Measurements from ENCODE around the gene FGG.

Gene FGG

GRCh38 chr4:154586296-154587033, 26.0 kb downstream of the FGG start:
- DNase-seq = no peak
- Histone ChIP-seq H2AFZ (ENCODE audit: low read length) (no peak overlapping the region), H3K27me3 (replicated peaks; ENCODE audit: insufficient read depth, low read length) (no peaks in the 10 kb centered on the region), H3K9me3 (replicated peaks; ENCODE audit: insufficient read depth, low read length) (no peaks in the 10 kb centered on the region), H3K9me2 (replicated peaks; ENCODE audit: insufficient read depth, low read length) (no peaks in the 10 kb centered on the region), H3K4me3 (ENCODE audit: low read length) (no peak overlapping the region), H3K79me2 (ENCODE audit: low read length) (no peaks in the 10 kb centered on the region), H3F3A (ENCODE audit: insufficient read depth, low read length) (no peaks in the 10 kb centered on the region), H3K4me2 (ENCODE audit: low read depth, low read length) (no peak overlapping the region), H3K27ac (ENCODE audit: low read length) (no peak overlapping the region), H3K4me1 (ENCODE audit: low read length) (no peaks in the 10 kb centered on the region), H3K36me3 (replicated peaks; ENCODE audit: insufficient read depth, low read length) (no peaks in the 10 kb centered on the region), H4K20me1 (ENCODE audit: insufficient read depth, low read length) (no peaks in the 10 kb centered on the region), H3K9ac (ENCODE audit: low read length) (no peak overlapping the region)
- TF ChIP-seq EZH2 (optimal IDR thresholded peaks at IDR 0.05; ENCODE audit: low read depth, low read length) = no peak
- no peak for TF ChIP-seq CTCF (IDR thresholded peaks at IDR 0.05; ENCODE audit: low read length)
- TF ChIP-seq EZH2phosphoT487 (IDR thresholded peaks at IDR 0.05; ENCODE audit: low read length) = no peak

- no peak overlapping the region for H3K9ac ChIP-seq (ENCODE audit: low read length)
- no peaks in the 10 kb centered on the region for H3K9me2 ChIP-seq (replicated peaks; ENCODE audit: insufficient read depth, low read length)
- no peaks in the 10 kb centered on the region for H3K79me2 ChIP-seq (ENCODE audit: low read length)
- no peak overlapping the region for H3K4me2 ChIP-seq (ENCODE audit: low read depth, low read length)
- H4K20me1 ChIP-seq (ENCODE audit: insufficient read depth, low read length) = no peaks in the 10 kb centered on the region
- no peak for TF ChIP-seq CTCF (IDR thresholded peaks at IDR 0.05; ENCODE audit: low read length)
- H3K9me3 ChIP-seq (replicated peaks; ENCODE audit: insufficient read depth, low read length) = no peaks in the 10 kb centered on the region
- H2AFZ ChIP-seq (ENCODE audit: low read length) = no peak overlapping the region
- no peak overlapping the region for H3K27ac ChIP-seq (ENCODE audit: low read length)
- H3K4me1 ChIP-seq (ENCODE audit: low read length) = no peaks in the 10 kb centered on the region
- H3K27me3 ChIP-seq (replicated peaks; ENCODE audit: insufficient read depth, low read length) = no peaks in the 10 kb centered on the region
- no peaks in the 10 kb centered on the region for H3K36me3 ChIP-seq (replicated peaks; ENCODE audit: insufficient read depth, low read length)
- no peak for DNase-seq
- no peaks in the 10 kb centered on the region for H3F3A ChIP-seq (ENCODE audit: insufficient read depth, low read length)
- H3K4me3 ChIP-seq (ENCODE audit: low read length) = no peak overlapping the region
Observed at GRCh38 chr4:154585369-154586018, 27.0 kb downstream of the FGG start.

GRCh38 chr4:154584259-154584658, 28.2 kb downstream of the FGG start:
- H3K9me3 ChIP-seq (replicated peaks; ENCODE audit: insufficient read depth, low read length) = no peaks in the 10 kb centered on the region
- no peaks in the 10 kb centered on the region for H4K20me1 ChIP-seq (ENCODE audit: insufficient read depth, low read length)
- no peak overlapping the region for H2AFZ ChIP-seq (ENCODE audit: low read length)
- no peak for DNase-seq
- no peaks in the 10 kb centered on the region for H3F3A ChIP-seq (ENCODE audit: insufficient read depth, low read length)
- H3K4me1 ChIP-seq (ENCODE audit: low read length) = no peaks in the 10 kb centered on the region
- no peak overlapping the region for H3K27ac ChIP-seq (ENCODE audit: low read length)
- H3K9me2 ChIP-seq (replicated peaks; ENCODE audit: insufficient read depth, low read length) = no peaks in the 10 kb centered on the region
- H3K9ac ChIP-seq (ENCODE audit: low read length) = no peak overlapping the region
- TF ChIP-seq CTCF (IDR thresholded peaks at IDR 0.05; ENCODE audit: low read length) = no peak
- no peak for TF ChIP-seq EZH2phosphoT487 (IDR thresholded peaks at IDR 0.05; ENCODE audit: low read length)
- TF ChIP-seq EZH2 (optimal IDR thresholded peaks at IDR 0.05; ENCODE audit: low read depth, low read length) = no peak
- no peaks in the 10 kb centered on the region for H3K27me3 ChIP-seq (replicated peaks; ENCODE audit: insufficient read depth, low read length)
- H3K4me3 ChIP-seq (ENCODE audit: low read length) = no peak overlapping the region
- no peaks in the 10 kb centered on the region for H3K79me2 ChIP-seq (ENCODE audit: low read length)
- no peak overlapping the region for H3K4me2 ChIP-seq (ENCODE audit: low read depth, low read length)
- H3K36me3 ChIP-seq (replicated peaks; ENCODE audit: insufficient read depth, low read length) = no peaks in the 10 kb centered on the region

All from MM.1S (cell line).